B cell (primary cell): ENCODE results near the gene SENP5. TPM values are rescaled to one million over a fixed set of nuclear protein-coding genes. Genes with fewer than 3 reads are reported as not detected.

ENCODE experiments used
- ATAC-seq: fragments of 200-7000 bp; cut with Tn5 transposase; one replicate; pipeline ENCODE4 v1.10.0; 2021; ENCODE audit warnings: low read depth, mild to moderate bottlenecking, moderate number of reproducible peaks, moderate library complexity
- CTCF ChIA-PET: fragments of 350-600 bp; sonication (Branson Sonifier 250); formaldehyde crosslinking; loops from one replicate; lab custom pipeline; 2021; ENCODE audit warnings: antibody characterized with exemption, inconsistent platforms; lab: Charles Lee
- POLR2A ChIA-PET: fragments of 350-600 bp; sonication (Branson Sonifier 250); formaldehyde crosslinking; loops from one replicate; lab custom pipeline; 2021; ENCODE audit warnings: antibody characterized with exemption; lab: Charles Lee
- DNase-seq: peaks from one replicate; pipeline ENCODE4 v3.0.0; 2013
- H2AFZ ChIP-seq: 2 replicates; pipeline ENCODE4 v1.6.1; 2012; ENCODE audit warnings: mild to moderate bottlenecking, low read depth, low read length; ENCODE audit not compliant: insufficient read depth, poor library complexity, severe bottlenecking
- H3K27ac ChIP-seq, 2 donors: 1 replicate in 1 of 2; 2 replicates in 1 of 2; pipeline ENCODE4 v1.5.1; 2012 to 2013; ENCODE audit warnings: low read length in 2 of 2, mild to moderate bottlenecking in 2 of 2, moderate library complexity in 1 of 2
- H3K27me3 ChIP-seq, 4 experiments: fragments of 200-600 bp in 1 of 4; sonication (generic) in 1 of 4; replicated peaks in 1 of 4; 1 replicate in 2 of 4; 2 replicates in 2 of 4; pipeline versions ENCODE4 v1.6.1 to v1.7.0; 2013 to 2016; ENCODE audit warnings: low read length in 3 of 4, mild to moderate bottlenecking in 2 of 4, mixed read lengths in 1 of 4, moderate library complexity in 1 of 4; ENCODE audit not compliant: insufficient read depth in 4 of 4, control insufficient read depth in 3 of 4; ENCODE audit errors: control extremely low read depth in 1 of 4
- H3K36me3 ChIP-seq, 2 experiments: replicated peaks in 1 of 2; 1 replicate in 1 of 2; 2 replicates in 1 of 2; pipeline versions ENCODE4 v1.6.1 to v1.7.1; 2013; ENCODE audit warnings: low read length in 1 of 2; ENCODE audit not compliant: insufficient read depth in 2 of 2, control insufficient read depth in 1 of 2; ENCODE audit errors: control extremely low read depth in 1 of 2, extremely low read depth in 1 of 2
- H3K4me1 ChIP-seq, 2 donors: fragments of 200-600 bp in 1 of 2; sonication (generic) in 1 of 2; 1 replicate in 1 of 2; 2 replicates in 1 of 2; pipeline versions ENCODE4 v1.5.1 to v1.6.1; 2013 to 2017; ENCODE audit warnings: low read length in 2 of 2; ENCODE audit not compliant: control insufficient read depth in 2 of 2, insufficient read depth in 2 of 2
- H3K4me2 ChIP-seq: replicated peaks from 2 replicates; pipeline ENCODE3; 2012; ENCODE audit warnings: mild to moderate bottlenecking, low read depth, low read length; ENCODE audit not compliant: poor library complexity, severe bottlenecking
- H3K4me3 ChIP-seq, 5 experiments: fragments of 200-600 bp in 1 of 5; sonication (generic) in 1 of 5; 1 replicate in 3 of 5; 2 replicates in 2 of 5; pipeline versions ENCODE4 v1.5.1 to v1.7.0; 2011 to 2016; ENCODE audit warnings: low read length in 4 of 5, mild to moderate bottlenecking in 4 of 5, low read depth in 2 of 5, control low read depth in 1 of 5, moderate library complexity in 1 of 5; ENCODE audit not compliant: insufficient read depth in 1 of 5; ENCODE audit errors: control extremely low read depth in 1 of 5, extremely low read depth in 1 of 5
- H3K79me2 ChIP-seq: fragments of 200-600 bp; sonication (generic); one replicate; pipeline ENCODE4 v1.6.0; 2016; ENCODE audit warnings: low read length; ENCODE audit not compliant: control insufficient read depth, insufficient read depth
- H3K9ac ChIP-seq: fragments of 200-600 bp; sonication (generic); 2 replicates; pipeline ENCODE4 v1.6.1; 2017; ENCODE audit warnings: mild to moderate bottlenecking, low read length, moderate library complexity
- H3K9me3 ChIP-seq, 3 donors: one replicate each; pipeline versions ENCODE4 v1.6.1 to v1.7.1; 2013; ENCODE audit warnings: low read length in 2 of 3; ENCODE audit not compliant: control insufficient read depth in 2 of 3, insufficient read depth in 1 of 3; ENCODE audit errors: control extremely low read depth in 1 of 3
- H4K20me1 ChIP-seq: 2 replicates; pipeline ENCODE4 v1.6.0; 2012; ENCODE audit warnings: mild to moderate bottlenecking, low read length; ENCODE audit not compliant: insufficient read depth, control insufficient read depth, poor library complexity, severe bottlenecking
- H3K27ac Mint-ChIP-seq: one replicate; pipeline ENCODE4 v1.8.0; 2021; ENCODE audit warnings: mixed read lengths
- H3K27me3 Mint-ChIP-seq: one replicate; pipeline ENCODE4 v1.8.0; 2021; ENCODE audit warnings: mixed read lengths
- H3K4me1 Mint-ChIP-seq: one replicate; pipeline ENCODE4 v1.8.0; 2021; ENCODE audit warnings: mixed read lengths
- H3K4me3 Mint-ChIP-seq: one replicate; pipeline ENCODE4 v1.8.0; 2021; ENCODE audit warnings: mixed read lengths
- H3K9me3 Mint-ChIP-seq: one replicate; pipeline ENCODE4 v1.8.0; 2022; ENCODE audit warnings: mixed read lengths; ENCODE audit not compliant: insufficient read depth
- EZH2 ChIP-seq: IDR thresholded peaks from 2 replicates; pipeline ENCODE4 v1.6.1; 2012; ENCODE audit warnings: borderline replicate concordance, low read depth, mild to moderate bottlenecking, moderate library complexity, low read length; ENCODE audit not compliant: insufficient read depth, poor library complexity, severe bottlenecking
- WGBS: methylation state at CpG from one replicate; pipeline ENCODE4 v1.1.5; 2013; ENCODE audit warnings: missing lambda C conversion rate; ENCODE audit not compliant: insufficient coverage; 5-methylcytosine and 5-hydroxymethylcytosine counted together
- intact Hi-C: fragments of 100-400 bp; cut with micrococcal nuclease; formaldehyde crosslinking; loops from one replicate; pipeline ENCODE4 v1.10.0; 2022
- polyA plus RNA-seq: library from polyadenylated mRNA; depleted of rRNA; stranded (reverse); fragments of >200 nt; gene quantifications from 2 replicates; pipeline ENCODE4 v1.2.3, GENCODE V29; 2012
- total RNA-seq, 2 donors: library from RNA; stranded (reverse); fragments of 120-200 nt in 1 of 2; gene quantifications; 1 replicate in 1 of 2; 2 replicates in 1 of 2; pipeline versions ENCODE4 v1.2.3 to v1.2.4, GENCODE V29; 2013 to 2022
- TF ChIP-seq, protein P1 (sequence below): fragments of 200-600 bp; IDR thresholded peaks from one replicate; pipeline ENCODE4 v1.8.0; 2022; ENCODE audit warnings: antibody characterized with exemption, mild to moderate bottlenecking

The SENP5 gene
- total and polyA plus RNA-seq, 2 donors (not counting 1 experiment from before 2014, with no cell fraction given) = 9.2 to 51.5 TPM

DNA sequence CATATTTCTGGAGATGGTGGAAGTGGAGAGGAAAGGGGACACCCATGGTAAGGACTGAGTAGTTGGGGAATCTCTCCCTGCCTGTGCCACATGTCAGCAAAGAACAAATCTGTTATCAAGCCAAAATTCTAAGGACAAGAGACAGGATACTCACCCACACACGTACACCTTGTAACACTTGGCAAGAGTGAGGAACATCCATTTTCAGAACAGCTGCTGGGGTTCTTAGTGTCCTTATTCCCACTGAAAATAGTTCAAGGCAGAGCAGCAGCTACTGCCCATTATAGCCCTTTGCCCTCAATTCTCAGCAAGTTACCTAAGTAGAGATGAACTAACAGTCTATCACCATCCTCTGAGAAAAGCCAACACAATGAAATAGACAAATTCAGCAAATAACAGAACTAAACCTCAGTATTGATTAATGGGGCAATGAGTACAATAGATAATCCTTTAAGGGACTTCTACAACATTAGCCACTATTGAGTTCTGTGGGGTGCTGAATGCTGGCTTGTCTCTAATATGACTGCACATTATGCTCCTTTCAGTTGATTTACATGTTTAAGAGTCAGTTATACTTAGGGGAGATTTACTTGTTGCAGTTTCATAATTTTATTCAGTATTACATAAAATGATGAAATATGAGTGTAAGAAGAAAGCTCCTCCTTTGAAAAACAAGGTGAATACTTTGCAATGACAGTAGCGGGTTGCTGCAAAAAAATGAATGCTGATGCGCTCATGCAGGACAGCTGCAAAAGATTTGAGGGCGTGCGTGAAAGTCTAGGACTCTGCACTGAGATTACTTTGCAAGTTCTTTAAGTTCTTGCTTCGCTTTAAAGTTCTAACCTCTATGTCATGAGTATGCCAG lies 22.4 kb downstream of the SENP5 start:
- Histone ChIP-seq H3K9ac (no peak overlapping the region), H4K20me1 (peaks cover 41% of the 10 kb centered on the region), H3K9me3 (no peaks in the 10 kb centered on the region), H3K36me3 (peaks cover 0 to 17% of the 10 kb centered on the region in 2 experiments), H3K4me1 (no peaks in the 10 kb centered on the region), H2AFZ (no peak overlapping the region), H3K4me2 (no peak overlapping the region), H3K4me3 (no peak overlapping the region), H3K27ac (no peak overlapping the region), H3K79me2 (peaks cover 88% of the 10 kb centered on the region), H3K27me3 (no peaks in the 10 kb centered on the region)
- ChIA-PET POLR2A (no interaction called here), CTCF (no interaction called here)
- H3K4me3 Mint-ChIP-seq = no peak overlapping the region
- no peaks in the 10 kb centered on the region for H3K9me3 Mint-ChIP-seq
- H3K27me3 Mint-ChIP-seq = no peaks in the 10 kb centered on the region
- peaks cover 7% of the 10 kb centered on the region for H3K4me1 Mint-ChIP-seq
- DNase-seq = no peak
- 98% methylated on average over 5 of the region's 6 CpGs for WGBS
- TF ChIP-seq EZH2 = no peak
- TF ChIP-seq, protein P1, sequence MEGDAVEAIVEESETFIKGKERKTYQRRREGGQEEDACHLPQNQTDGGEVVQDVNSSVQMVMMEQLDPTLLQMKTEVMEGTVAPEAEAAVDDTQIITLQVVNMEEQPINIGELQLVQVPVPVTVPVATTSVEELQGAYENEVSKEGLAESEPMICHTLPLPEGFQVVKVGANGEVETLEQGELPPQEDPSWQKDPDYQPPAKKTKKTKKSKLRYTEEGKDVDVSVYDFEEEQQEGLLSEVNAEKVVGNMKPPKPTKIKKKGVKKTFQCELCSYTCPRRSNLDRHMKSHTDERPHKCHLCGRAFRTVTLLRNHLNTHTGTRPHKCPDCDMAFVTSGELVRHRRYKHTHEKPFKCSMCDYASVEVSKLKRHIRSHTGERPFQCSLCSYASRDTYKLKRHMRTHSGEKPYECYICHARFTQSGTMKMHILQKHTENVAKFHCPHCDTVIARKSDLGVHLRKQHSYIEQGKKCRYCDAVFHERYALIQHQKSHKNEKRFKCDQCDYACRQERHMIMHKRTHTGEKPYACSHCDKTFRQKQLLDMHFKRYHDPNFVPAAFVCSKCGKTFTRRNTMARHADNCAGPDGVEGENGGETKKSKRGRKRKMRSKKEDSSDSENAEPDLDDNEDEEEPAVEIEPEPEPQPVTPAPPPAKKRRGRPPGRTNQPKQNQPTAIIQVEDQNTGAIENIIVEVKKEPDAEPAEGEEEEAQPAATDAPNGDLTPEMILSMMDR = no peak
- intact Hi-C loops = no loop called here
- no peak overlapping the region for H3K27ac Mint-ChIP-seq
- no peak for ATAC-seq

DNA sequence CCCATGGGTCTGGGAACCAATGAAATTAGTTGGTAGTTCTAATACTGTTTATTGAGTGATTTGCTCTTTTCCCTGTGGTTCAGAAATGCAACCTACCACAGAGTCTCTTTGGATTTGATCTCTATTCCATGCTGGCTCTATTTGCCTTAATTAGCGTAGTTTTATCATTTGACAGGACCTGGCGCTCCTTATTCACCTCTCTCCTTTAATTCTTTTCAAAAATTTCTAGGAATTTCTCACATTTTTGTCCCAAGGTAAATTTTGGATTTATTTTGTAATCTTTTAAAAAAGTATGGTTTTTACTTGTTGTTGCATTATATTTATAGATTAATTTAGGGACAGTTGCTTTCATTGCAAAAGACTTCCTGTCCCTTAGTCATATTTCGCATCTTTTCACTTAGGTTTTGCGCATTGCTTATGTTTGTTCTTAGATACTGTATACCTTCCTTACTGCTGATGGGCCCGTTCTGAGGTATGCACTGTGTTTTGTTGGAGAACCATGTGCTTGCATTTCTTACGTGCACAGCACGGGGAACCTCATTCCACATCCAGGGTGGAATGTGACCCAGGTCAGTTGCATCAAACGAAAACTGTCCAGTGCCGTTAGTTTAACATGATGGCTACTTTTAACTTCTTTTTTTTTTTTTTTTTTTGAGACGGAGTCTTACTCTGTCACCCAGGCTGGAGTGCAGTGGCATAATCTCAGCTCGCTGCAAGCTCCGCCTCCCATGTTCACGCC lies 27.0 kb downstream of the SENP5 start:
- H4K20me1 ChIP-seq = peaks cover 26% of the 10 kb centered on the region
- TF ChIP-seq, protein P1 = no peak
- TF ChIP-seq EZH2 = no peak

More for the DNA sequence above, 27.0 kb downstream of the SENP5 start:
- ChIA-PET CTCF (no interaction called here), POLR2A (no interaction called here)
- no peak for DNase-seq
- peaks cover 68% of the 10 kb centered on the region for H3K79me2 ChIP-seq
- no peaks in the 10 kb centered on the region for H3K27me3 ChIP-seq
- peaks cover 1 to 4% of the 10 kb centered on the region in 2 experiments for H3K36me3 ChIP-seq
- intact Hi-C loops = no loop called here
- H3K4me3 ChIP-seq = no peak overlapping the region
- whole genome bisulfite sequencing = 99% methylated on average over 7 of the region's 13 CpGs
- Mint-ChIP-seq H3K27ac (no peak overlapping the region), H3K4me3 (no peak overlapping the region), H3K4me1 (peaks cover 4% of the 10 kb centered on the region), H3K27me3 (no peaks in the 10 kb centered on the region), H3K9me3 (no peaks in the 10 kb centered on the region)
- no peak overlapping the region for H3K27ac ChIP-seq
- no peaks in the 10 kb centered on the region for H3K9me3 ChIP-seq
- ATAC-seq = no peak
- no peak overlapping the region for H3K4me2 ChIP-seq
- no peaks in the 10 kb centered on the region for H3K4me1 ChIP-seq
- H2AFZ ChIP-seq = no peak overlapping the region
- H3K9ac ChIP-seq = no peak overlapping the region
